Measurements from ENCODE around the gene AP4E1.

- TF ChIP-seq, protein P1, sequence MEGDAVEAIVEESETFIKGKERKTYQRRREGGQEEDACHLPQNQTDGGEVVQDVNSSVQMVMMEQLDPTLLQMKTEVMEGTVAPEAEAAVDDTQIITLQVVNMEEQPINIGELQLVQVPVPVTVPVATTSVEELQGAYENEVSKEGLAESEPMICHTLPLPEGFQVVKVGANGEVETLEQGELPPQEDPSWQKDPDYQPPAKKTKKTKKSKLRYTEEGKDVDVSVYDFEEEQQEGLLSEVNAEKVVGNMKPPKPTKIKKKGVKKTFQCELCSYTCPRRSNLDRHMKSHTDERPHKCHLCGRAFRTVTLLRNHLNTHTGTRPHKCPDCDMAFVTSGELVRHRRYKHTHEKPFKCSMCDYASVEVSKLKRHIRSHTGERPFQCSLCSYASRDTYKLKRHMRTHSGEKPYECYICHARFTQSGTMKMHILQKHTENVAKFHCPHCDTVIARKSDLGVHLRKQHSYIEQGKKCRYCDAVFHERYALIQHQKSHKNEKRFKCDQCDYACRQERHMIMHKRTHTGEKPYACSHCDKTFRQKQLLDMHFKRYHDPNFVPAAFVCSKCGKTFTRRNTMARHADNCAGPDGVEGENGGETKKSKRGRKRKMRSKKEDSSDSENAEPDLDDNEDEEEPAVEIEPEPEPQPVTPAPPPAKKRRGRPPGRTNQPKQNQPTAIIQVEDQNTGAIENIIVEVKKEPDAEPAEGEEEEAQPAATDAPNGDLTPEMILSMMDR (IDR thresholded peaks at IDR 0.05): no peak
- TF ChIP-seq POLR2A (IDR thresholded peaks at IDR 0.05; ENCODE audit: low read depth): no peak
These were observed 65.1 kb downstream of the AP4E1 start for GRCh38 chr15:50973605-50974004.

Measured in esophagus muscularis mucosa (tissue), 3 donors.